ENCODE results near the gene SH3PXD2B.
"Not testable (repeated sequence)": the region's sequence is repeated elsewhere in the genome, so short reads cannot be mapped to it uniquely, and the experiment has no call there.

The SH3PXD2B gene

GRCh38 chr5:172485511-172486202 is 31.3 kb upstream of the SH3PXD2B start:
- DNase-seq: no peak

GRCh38 chr5:172484664-172485063 is 30.3 kb upstream of the SH3PXD2B start:
- DNase-seq: no peak

- DNase-seq: no peak
These were observed 28.1 kb upstream of the SH3PXD2B start for GRCh38 chr5:172482156-172483020.

- no peak for DNase-seq
These were observed 26.9 kb upstream of the SH3PXD2B start for GRCh38 chr5:172481011-172481800.

- DNase-seq: no peak
These were observed 25.4 kb upstream of the SH3PXD2B start for GRCh38 chr5:172479784-172480115.

- no peak for DNase-seq
These were observed 24.9 kb upstream of the SH3PXD2B start for GRCh38 chr5:172479034-172479783.

- not testable (repeated sequence) for DNase-seq
These were observed 24.3 kb upstream of the SH3PXD2B start for GRCh38 chr5:172478695-172479033.

GRCh38 chr5:172478256-172478655 is 23.9 kb upstream of the SH3PXD2B start:
- DNase-seq: no peak

- DNase-seq: no peak
These were observed 23.1 kb upstream of the SH3PXD2B start for GRCh38 chr5:172477466-172477865.

- no peak for DNase-seq
These were observed 20.0 kb upstream of the SH3PXD2B start for GRCh38 chr5:172474293-172474692.

- no peak for DNase-seq
These were observed 19.1 kb upstream of the SH3PXD2B start for GRCh38 chr5:172473427-172473826.

- no peak for DNase-seq
These were observed 15.4 kb upstream of the SH3PXD2B start for GRCh38 chr5:172469697-172470096.

- DNase-seq: no peak
These were observed 11.7 kb upstream of the SH3PXD2B start for GRCh38 chr5:172466062-172466461.

- DNase-seq: no peak
These were observed 8.7 kb upstream of the SH3PXD2B start for GRCh38 chr5:172463031-172463430.

GRCh38 chr5:172459783-172460165 is 5.4 kb upstream of the SH3PXD2B start:
- DNase-seq: no peak

GRCh38 chr5:172458976-172459782 is 4.9 kb upstream of the SH3PXD2B start:
- DNase-seq: no peak

- no peak for DNase-seq
These were observed 1.9 kb upstream of the SH3PXD2B start for GRCh38 chr5:172456076-172456722.

GRCh38 chr5:172455511-172456061 is 1.3 kb upstream of the SH3PXD2B start:
- no peak for DNase-seq

- no peak for DNase-seq
These were observed 709 bp upstream of the SH3PXD2B start for GRCh38 chr5:172455087-172455381.

GRCh38 chr5:172453986-172454357 is 353 bp downstream of the SH3PXD2B start:
- no peak for DNase-seq

- DNase-seq: no peak
These were observed 929 bp downstream of the SH3PXD2B start for GRCh38 chr5:172453206-172453985.
